GM18499 (cell line): Measurements from ENCODE around the gene SMG7.

ENCODE experiments used
- ATAC-seq: cut with Tn5 transposase; IDR thresholded peaks from one replicate; pipeline ENCODE4 v1.9.1; 2021; ENCODE audit warnings: moderate number of reproducible peaks; ENCODE audit not compliant: insufficient read depth, unreplicated experiment

SMG7 gene

GRCh38 chr1:183586926-183587325, 114.6 kb downstream of the SMG7 start:
- ATAC-seq, result no peak

DNA sequence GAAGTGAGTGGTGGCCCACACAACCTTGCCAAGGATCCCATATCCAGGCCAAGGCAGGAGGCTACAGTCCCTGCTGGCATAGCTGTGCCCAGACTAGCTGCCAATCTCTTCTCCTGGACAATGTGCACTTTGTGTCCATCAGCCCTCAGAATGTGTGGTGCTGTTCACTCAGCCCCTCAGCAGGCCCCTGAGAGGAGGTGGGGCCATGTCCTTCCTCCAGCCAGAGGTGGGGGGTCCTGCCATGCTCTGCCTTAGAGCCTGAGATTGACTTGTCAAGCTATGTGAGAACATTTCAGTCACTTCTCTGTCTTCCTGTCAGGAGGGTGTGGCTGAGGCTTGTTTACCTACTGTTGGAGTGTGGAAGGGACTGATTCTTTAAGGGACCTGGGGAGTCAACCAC, 116.5 kb downstream of the SMG7 start:
- no peak for ATAC-seq

GRCh38 chr1:183589384-183589783, 117.1 kb downstream of the SMG7 start:
- ATAC-seq, result no peak

- no peak for ATAC-seq
Measured at GRCh38 chr1:183589874-183590243, 117.6 kb downstream of the SMG7 start.

DNA sequence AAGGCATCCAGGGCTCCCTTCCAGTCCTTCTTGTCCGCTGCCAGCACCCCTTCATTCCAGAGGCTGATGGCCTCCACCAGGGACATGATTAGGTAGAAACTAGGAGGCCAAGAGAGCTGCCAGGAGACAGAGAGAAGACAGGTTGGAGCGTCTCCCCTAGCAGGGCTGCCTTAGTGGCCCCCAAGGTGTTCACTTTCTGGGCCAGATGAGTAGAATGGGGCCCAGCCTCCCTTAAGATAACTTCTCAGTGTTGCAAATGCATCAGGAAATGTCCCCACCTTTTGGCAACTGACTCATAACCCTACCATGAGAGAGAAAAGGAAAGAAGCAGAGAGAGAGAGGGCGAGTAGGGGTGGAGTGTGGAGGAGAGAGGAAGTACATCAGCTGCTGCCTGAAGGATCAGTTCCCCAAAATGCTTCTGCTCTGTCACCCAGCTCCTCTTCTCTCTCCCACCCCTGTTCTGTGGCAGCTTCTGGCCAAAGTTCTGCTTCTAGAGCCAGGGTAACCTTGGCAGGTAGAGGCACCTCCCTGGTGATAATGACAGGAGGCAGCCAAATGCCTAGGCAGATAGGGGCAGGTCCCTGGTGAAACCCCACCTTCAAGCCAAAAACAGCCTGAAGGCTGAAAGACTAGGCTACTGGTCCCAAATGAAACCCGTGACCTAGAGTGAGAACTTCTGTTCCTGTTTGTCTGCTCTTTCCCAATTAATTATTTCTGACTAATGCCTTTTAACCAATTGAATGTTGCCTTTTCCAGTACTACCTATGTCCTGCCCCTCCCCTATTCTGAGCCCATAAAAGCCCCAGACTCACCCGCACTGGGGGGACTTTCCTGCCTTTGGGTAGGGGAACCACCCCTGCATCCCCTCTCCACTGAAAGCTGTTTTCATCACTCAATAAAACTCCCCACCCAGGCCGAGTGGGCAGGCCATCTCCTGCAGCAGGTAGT, 118.2 kb downstream of the SMG7 start, which contains the start of gene NCF2:
TSS of gene NCF2 (minus strand) at position 216 of the 948 bp plus-strand sequence. CDS start at position 86, 130 bp downstream.
- peak; percentile 74 for ATAC-seq

- ATAC-seq, result no peak
Measured at GRCh38 chr1:183592733-183593132, 120.4 kb downstream of the SMG7 start.

DNA sequence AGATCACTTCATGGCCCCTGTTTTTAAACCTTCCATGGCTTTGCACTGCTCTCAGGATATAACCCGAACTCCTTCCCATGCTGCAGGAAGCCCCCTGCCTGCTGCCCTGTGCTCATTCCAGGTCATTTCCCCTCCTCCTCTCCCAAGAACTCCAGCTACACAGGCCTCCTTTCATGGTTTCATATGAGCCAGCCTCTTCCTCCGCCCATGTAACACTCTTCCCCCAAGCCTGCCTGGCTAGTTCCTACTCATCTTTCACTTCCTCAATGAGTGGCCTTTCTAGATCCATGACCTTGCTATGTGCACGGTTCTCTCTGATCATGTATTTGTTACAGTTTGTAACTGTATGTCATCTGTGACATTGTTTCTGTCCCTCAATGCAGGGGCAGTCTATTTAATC, 121.1 kb downstream of the SMG7 start:
- ATAC-seq, result peak; percentile 32

DNA sequence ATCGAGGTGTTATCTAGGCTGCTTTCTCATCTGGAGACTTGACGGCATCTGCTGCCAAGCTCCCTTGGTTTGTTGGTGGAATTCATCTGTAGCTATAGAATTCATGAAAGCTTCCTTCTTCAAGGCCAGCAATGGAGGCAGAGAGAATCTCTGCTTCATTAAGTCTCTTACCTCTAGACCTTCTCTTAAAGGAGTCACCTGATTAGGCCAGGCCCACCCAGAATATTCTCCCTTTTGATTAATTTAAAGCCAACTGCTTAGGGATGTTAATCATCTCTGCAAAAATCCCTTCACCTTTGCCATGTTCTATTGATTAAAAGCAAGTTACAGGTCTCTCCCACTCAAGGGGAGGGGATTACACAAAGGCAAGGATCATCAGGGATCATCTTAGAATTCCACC, 123.2 kb downstream of the SMG7 start:
- ATAC-seq, result no peak

GRCh38 chr1:183596500-183596899, 124.2 kb downstream of the SMG7 start:
- ATAC-seq, result no peak

DNA sequence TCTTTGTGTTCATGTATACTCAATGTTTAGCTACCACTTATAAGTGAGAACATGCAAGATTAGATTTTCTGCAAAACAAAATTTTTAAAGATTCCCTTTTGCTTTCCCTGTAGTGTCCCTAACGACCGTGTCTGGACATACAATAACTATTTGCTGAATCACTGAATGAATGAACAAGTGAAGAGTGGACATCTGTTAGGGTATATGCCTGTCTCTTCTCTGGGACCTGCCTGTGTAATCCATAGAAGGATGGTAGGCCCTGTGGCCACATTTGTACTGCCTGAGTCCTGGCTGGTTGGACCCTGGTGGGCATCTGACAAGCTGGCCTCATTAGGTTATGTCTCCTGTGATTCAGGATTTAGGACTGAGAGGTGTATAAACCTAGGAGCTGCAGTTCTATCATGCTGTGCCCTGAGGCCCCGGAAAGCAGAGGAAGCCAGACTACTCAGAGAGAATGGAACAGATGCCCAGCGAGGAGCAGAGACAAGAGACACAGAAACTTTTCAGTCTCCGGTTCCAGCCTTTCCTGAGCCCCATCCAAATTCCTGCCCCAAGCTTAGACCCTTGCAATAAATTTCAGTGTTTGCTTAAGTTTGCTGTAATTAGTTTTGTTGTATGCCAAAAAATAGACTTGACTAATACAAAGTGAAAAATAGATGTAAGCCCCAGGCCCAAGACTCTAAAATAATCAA, 125.5 kb downstream of the SMG7 start:
- no peak for ATAC-seq

DNA sequence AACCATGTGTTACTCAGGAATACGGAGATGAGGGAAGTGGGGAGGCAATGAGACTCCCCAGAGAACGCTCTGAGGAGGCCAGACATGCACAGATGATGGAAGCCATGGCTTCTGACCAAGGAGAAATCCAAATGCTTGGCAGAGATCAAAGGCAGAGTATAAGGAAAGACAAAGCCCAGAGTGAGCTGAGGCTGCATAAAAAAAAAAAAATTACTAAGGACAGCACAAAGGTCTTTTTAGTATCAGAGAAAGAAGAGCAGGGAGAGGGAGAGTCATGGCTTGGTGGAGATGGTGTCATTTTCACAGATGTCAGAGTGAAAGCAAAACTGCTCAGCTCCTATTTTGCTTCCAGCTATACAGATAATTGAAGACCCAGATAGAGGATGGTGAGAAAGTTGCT, 126.1 kb downstream of the SMG7 start:
- ATAC-seq, result no peak

- no peak for ATAC-seq
Measured at GRCh38 chr1:183600136-183600535, 127.8 kb downstream of the SMG7 start.

DNA sequence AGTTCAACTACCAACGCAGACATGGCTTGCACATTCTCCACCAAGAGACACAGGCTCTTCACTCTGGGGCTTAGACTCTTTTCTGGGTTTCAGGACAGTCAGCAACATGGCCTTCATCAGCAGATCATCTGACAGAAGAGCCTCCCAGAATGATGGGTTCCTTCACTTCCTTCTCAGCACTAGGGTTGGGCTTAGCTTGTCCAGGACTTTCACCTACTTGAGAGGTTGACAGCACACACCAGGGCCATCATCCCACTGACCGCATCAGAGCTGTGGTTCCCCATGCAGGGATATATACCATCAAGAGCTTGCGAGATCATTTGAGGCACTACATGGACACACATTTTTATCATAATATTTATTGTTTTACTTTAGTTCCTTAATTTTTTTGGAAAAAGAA, 128.3 kb downstream of the SMG7 start:
- ATAC-seq, result no peak

DNA sequence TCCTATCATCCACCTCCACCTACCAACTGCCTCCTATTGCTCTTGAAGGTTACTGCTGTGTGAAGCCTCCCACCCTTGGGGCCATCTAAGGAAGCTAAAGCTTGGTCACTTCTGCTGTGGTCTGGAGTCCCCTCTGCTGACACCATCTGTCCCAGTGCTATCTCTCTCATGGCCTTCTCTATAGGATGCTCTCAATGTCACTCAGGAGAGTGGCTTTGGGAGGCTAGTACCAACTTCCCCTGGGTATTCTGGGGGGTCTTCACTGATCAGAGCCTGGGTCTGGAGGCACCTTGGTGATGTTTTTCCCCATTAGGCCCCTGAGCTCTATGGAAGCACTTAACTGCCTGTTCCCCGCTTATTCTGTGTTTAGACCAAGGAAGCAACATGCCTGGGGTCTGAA, 130.2 kb downstream of the SMG7 start:
- no peak for ATAC-seq
